Stimulated activated CD4-positive, alpha-beta T cell treated with anti-CD3 and anti-CD28 coated beads, Interleukin-1b, Interleukin-23, amount 100 ng/mL, for 24 hours (primary cell): ENCODE measurements around the gene GOSR1.
"Not testable (repeated sequence)": the region's sequence is repeated elsewhere in the genome, so short reads cannot be mapped to it uniquely, and the experiment has no call there.

Source experiments
- DNase-seq, 4 experiments: peaks; one replicate each; pipeline ENCODE4 v3.0.0-alpha.2; 2020; ENCODE audit warnings: low read depth in 4 of 4, low spot score in 1 of 4

Gene GOSR1

GRCh38 chr17:30505868-30506417 is 28.7 kb downstream of the GOSR1 start:
- no peak for DNase-seq

- DNase-seq = no peak
Observed at GRCh38 chr17:30506481-30506880, 29.3 kb downstream of the GOSR1 start.

GRCh38 chr17:30513346-30513745 is 36.1 kb downstream of the GOSR1 start:
- DNase-seq = no peak

GRCh38 chr17:30514895-30515596 is 37.8 kb downstream of the GOSR1 start:
- no peak for DNase-seq

- no peak for DNase-seq
Observed at GRCh38 chr17:30517786-30518185, 40.6 kb downstream of the GOSR1 start.

GRCh38 chr17:30519166-30519565 is 42.0 kb downstream of the GOSR1 start:
- no peak for DNase-seq

GRCh38 chr17:30519707-30520106 is 42.5 kb downstream of the GOSR1 start:
- DNase-seq = no peak

- no peak for DNase-seq
Observed at GRCh38 chr17:30520436-30520835, 43.2 kb downstream of the GOSR1 start.

GRCh38 chr17:30520882-30521281 is 43.7 kb downstream of the GOSR1 start:
- DNase-seq = no peak

- no peak for DNase-seq
Observed at GRCh38 chr17:30521766-30522165, 44.6 kb downstream of the GOSR1 start.

- DNase-seq = not testable (repeated sequence)
Observed at GRCh38 chr17:30523236-30523635, 46.0 kb downstream of the GOSR1 start.

- DNase-seq = no peak
Observed at GRCh38 chr17:30524847-30525246, 47.6 kb downstream of the GOSR1 start.

GRCh38 chr17:30526401-30526800 is 49.2 kb downstream of the GOSR1 start:
- DNase-seq = no peak

GRCh38 chr17:30528701-30529100 is 51.5 kb downstream of the GOSR1 start:
- not testable (repeated sequence) for DNase-seq

- DNase-seq = no peak
Observed at GRCh38 chr17:30530346-30531025, 53.3 kb downstream of the GOSR1 start.

- DNase-seq = no peak
Observed at GRCh38 chr17:30532871-30533270, 55.7 kb downstream of the GOSR1 start.

GRCh38 chr17:30534298-30534697 is 57.1 kb downstream of the GOSR1 start:
- DNase-seq = no peak

- no peak for DNase-seq
Observed at GRCh38 chr17:30534938-30535921, 58.0 kb downstream of the GOSR1 start.

- not testable (repeated sequence) for DNase-seq
Observed at GRCh38 chr17:30536846-30537245, 59.6 kb downstream of the GOSR1 start.

- not testable (repeated sequence) for DNase-seq
Observed at GRCh38 chr17:30537667-30538066, 60.5 kb downstream of the GOSR1 start.

GRCh38 chr17:30541802-30542201 is 64.6 kb downstream of the GOSR1 start:
- DNase-seq = no peak
